Neural progenitor cell (in vitro differentiated cells): ENCODE measurements around the gene REV3L.

Experiments
- EZH2 ChIP-seq: fragments of 200-600 bp; sonication (generic); IDR thresholded peaks from 2 replicates; pipeline ENCODE4 v1.6.1; 2017; ENCODE audit warnings: antibody characterized with exemption, mild to moderate bottlenecking, moderate library complexity
- EZH2phosphoT487 ChIP-seq: fragments of 200-600 bp; sonication (generic); IDR thresholded peaks from 2 replicates; pipeline ENCODE4 v1.6.1; 2017; ENCODE audit warnings: antibody characterized with exemption
- TF ChIP-seq, protein P1 (sequence below): fragments of 200-600 bp; sonication (generic); IDR thresholded peaks from 2 replicates; pipeline ENCODE4 v1.5.1; 2017; ENCODE audit warnings: antibody characterized with exemption, mild to moderate bottlenecking

- TF ChIP-seq EZH2 (no peak), EZH2phosphoT487 (no peak)
- TF ChIP-seq, protein P1, sequence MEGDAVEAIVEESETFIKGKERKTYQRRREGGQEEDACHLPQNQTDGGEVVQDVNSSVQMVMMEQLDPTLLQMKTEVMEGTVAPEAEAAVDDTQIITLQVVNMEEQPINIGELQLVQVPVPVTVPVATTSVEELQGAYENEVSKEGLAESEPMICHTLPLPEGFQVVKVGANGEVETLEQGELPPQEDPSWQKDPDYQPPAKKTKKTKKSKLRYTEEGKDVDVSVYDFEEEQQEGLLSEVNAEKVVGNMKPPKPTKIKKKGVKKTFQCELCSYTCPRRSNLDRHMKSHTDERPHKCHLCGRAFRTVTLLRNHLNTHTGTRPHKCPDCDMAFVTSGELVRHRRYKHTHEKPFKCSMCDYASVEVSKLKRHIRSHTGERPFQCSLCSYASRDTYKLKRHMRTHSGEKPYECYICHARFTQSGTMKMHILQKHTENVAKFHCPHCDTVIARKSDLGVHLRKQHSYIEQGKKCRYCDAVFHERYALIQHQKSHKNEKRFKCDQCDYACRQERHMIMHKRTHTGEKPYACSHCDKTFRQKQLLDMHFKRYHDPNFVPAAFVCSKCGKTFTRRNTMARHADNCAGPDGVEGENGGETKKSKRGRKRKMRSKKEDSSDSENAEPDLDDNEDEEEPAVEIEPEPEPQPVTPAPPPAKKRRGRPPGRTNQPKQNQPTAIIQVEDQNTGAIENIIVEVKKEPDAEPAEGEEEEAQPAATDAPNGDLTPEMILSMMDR, result no peak
These were observed 55.5 kb downstream of the REV3L start for GRCh38 chr6:111427341-111428116.
